ENCODE results near the gene SH2D3C. TPM values are rescaled to one million over a fixed set of nuclear protein-coding genes. Genes with fewer than 3 reads are reported as not detected.
A peak's percentile ranks its signal among the peaks of the same experiment; 100 is the strongest.

The SH2D3C gene
- polyA plus RNA-seq, 2 of the 4 experiments (the other 2 are of a cell fraction): 0.06 TPM

- H3K4me3 ChIP-seq: no peak overlapping the region
- ATAC-seq (peak in 1 of 2 experiments; percentile 9; a peak in 2 of 6 replicates), FAIRE-seq (no peak), DNase-seq (ENCODE audit: low read depth in 1 of 2, low spot score in 1 of 2) (no peak)
- H3K4me1 ChIP-seq: no peaks in the 10 kb centered on the region
- TF ChIP-seq ZNF302 (CRISPR knock-in tag; IDR thresholded peaks at IDR 0.05) (no peak), GATA3 (IDR thresholded peaks at IDR 0.05; ENCODE audit: borderline replicate concordance) (no peak), BCL3 (IDR thresholded peaks at IDR 0.05) (no peak), RFX5 (IDR thresholded peaks at IDR 0.05) (no peak), HOXA7 (CRISPR knock-in tag; IDR thresholded peaks at IDR 0.05) (no peak), ZFP36 (IDR thresholded peaks at IDR 0.05; ENCODE audit: borderline replicate concordance, partially characterized antibody) (no peak), HMGXB4 (CRISPR knock-in tag; IDR thresholded peaks at IDR 0.05; ENCODE audit: borderline replicate concordance) (no peak), JUNB (IDR thresholded peaks at IDR 0.05) (no peak), RNF2 (IDR thresholded peaks at IDR 0.05; ENCODE audit: borderline replicate concordance, low read depth) (no peak), SREBF2 (IDR thresholded peaks at IDR 0.05) (no peak), RAD21 (conservative IDR thresholded peaks at IDR 0.05 in 1 of 2, IDR thresholded peaks at IDR 0.05 in 1 of 2) (no peak), EHMT2 (IDR thresholded peaks at IDR 0.05; ENCODE audit: low read depth) (no peak), KDM1A (IDR thresholded peaks at IDR 0.05; ENCODE audit: low read depth) (no peak), MYC (IDR thresholded peaks at IDR 0.05; ENCODE audit: borderline replicate concordance, low read length) (no peak), HEYL (CRISPR knock-in tag; IDR thresholded peaks at IDR 0.05) (no peak), HOXB5 (CRISPR knock-in tag; IDR thresholded peaks at IDR 0.05) (no peak), KDM5A (IDR thresholded peaks at IDR 0.05) (no peak)
- no peak overlapping the region for H3K4me2 ChIP-seq
- 89% methylated on average over 28 of the region's 33 CpGs for WGBS (ENCODE audit: missing lambda C conversion rate)
- POLR2A ChIA-PET: no interaction called here
- CTCF ChIA-PET: interaction anchor here (0.6 to 2.1 kb wide), 2 partner anchors 15 to 54 kb away, joined by 4 to 6 read pairs; no protein-coding TSS in a partner anchor
- H3K27ac ChIP-seq: no peak overlapping the region
- no peaks in the 10 kb centered on the region for H3K9me3 ChIP-seq
Observed at GRCh38 chr9:127815512-127816361, 37.3 kb upstream of the SH2D3C start.

- ChIA-PET CTCF (interaction anchor here (0.6 to 2.1 kb wide), 2 partner anchors 14 to 54 kb away, joined by 4 to 6 read pairs; no protein-coding TSS in a partner anchor), POLR2A (no interaction called here)
- Histone ChIP-seq H3K4me3 (no peak overlapping the region), H3K4me1 (peaks cover 3% of the 10 kb centered on the region; the same call in 1 of the 3 replicates), H3K27ac (no peak overlapping the region), H3K9me3 (no peaks in the 10 kb centered on the region), H3K4me2 (no peak overlapping the region)
- no peak for DNase-seq (ENCODE audit: low read depth in 1 of 2, low spot score in 1 of 2)
- FAIRE-seq: no peak
- ATAC-seq: no peak
- WGBS (ENCODE audit: missing lambda C conversion rate): 95% methylated on average over 10 of the region's 11 CpGs
- no peak for TF ChIP-seq E2F6 (IDR thresholded peaks at IDR 0.05; ENCODE audit: borderline replicate concordance, low read depth)
- no peak for TF ChIP-seq ELK1 (IDR thresholded peaks at IDR 0.05; ENCODE audit: low read depth, low read length)
- TF ChIP-seq SMC3 (IDR thresholded peaks at IDR 0.05): no peak
- TF ChIP-seq CTCF (IDR thresholded peaks at IDR 0.05): no peak
- no peak for TF ChIP-seq REST (IDR thresholded peaks at IDR 0.05)
- no peak for TF ChIP-seq RNF2 (IDR thresholded peaks at IDR 0.05; ENCODE audit: borderline replicate concordance, low read depth)
- TF ChIP-seq ZSCAN20 (CRISPR knock-in tag; IDR thresholded peaks at IDR 0.05): no peak
Observed at GRCh38 chr9:127814619-127815511, 36.4 kb upstream of the SH2D3C start.

Data from A549 (cell line).